ENCODE data around the gene CALD1.

- TF ChIP-seq EZH2 (IDR thresholded peaks at IDR 0.05; ENCODE audit: borderline replicate concordance, low read depth, low read length, poor library complexity, severe bottlenecking) (no peak), CTCF (conservative IDR thresholded peaks at IDR 0.05; ENCODE audit: low read depth, low read length) (no peak)
Observed at GRCh38 chr7:134802762-134803161, 23.3 kb downstream of the CALD1 start.
